ENCODE data around the gene CAAP1.
"Not testable (repeated sequence)": the region's sequence is repeated elsewhere in the genome, so short reads cannot be mapped to it uniquely, and the experiment has no call there.

The CAAP1 gene

GRCh38 chr9:26828391-26828955 is 64.1 kb downstream of the CAAP1 start:
- not testable (repeated sequence) for DNase-seq

GRCh38 chr9:26814799-26815198 is 77.8 kb downstream of the CAAP1 start:
- DNase-seq, result no peak

- no peak for DNase-seq
These were observed 79.4 kb downstream of the CAAP1 start for GRCh38 chr9:26813247-26813646.

- DNase-seq, result no peak
These were observed 80.4 kb downstream of the CAAP1 start for GRCh38 chr9:26812217-26812616.

DNA sequence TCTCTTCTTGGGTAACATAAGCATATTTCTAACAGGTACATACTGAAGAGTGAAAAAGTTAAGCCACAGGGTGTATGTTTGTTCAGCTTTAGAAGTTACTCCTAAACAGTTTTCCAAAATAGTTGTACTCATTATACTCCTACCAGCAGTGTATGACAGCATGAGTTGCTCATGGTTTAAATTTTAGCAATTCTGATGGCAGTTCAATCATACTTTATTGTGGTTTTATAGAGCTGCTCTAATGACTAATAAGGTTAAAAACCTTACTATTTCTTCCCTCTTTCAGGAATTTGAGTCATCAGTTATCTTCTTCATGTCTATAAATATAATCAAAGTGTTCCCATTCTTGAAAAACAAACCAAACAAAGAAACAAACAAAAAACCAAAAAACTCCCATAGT is 81.5 kb downstream of the CAAP1 start:
- DNase-seq, result no peak

DNA sequence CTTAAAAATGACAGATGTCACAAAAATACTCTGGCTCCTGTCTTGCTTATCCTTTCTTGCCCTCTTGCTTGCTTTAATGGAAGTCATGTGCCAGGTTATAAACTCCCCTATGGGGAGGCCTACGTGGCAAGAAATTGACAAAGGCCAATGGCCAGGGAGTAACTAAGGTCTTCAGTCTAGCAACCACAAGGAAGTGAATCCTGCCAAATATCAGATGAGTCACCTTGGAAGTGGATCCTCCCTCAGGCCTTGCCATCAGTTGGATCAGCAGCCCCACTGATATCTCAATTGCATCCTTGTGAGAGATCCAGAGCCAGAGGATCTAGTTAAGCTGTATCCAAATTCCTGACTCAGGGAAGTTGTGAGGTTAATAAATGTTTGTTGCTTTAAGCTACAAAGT is 82.8 kb downstream of the CAAP1 start:
- no peak for DNase-seq

- no peak for DNase-seq
These were observed 85.4 kb downstream of the CAAP1 start for GRCh38 chr9:26807161-26807560.

DNA sequence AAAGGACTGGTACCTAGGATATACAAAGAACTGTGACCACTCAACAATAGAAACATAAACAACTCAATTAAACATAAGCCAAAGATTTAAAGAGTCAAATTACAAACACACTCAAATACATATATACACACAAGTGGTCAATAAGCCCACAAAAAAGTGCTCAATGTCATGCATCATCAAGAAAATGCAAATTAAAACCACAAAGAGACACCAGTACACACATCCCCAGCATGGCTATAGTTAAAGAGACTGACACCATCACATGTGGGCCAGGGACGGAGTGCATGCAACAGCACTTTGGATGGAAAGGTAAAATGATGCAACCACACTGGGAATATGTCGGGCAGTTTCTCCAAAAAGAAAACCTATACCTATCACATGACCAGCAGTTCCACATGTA is 89.7 kb downstream of the CAAP1 start:
- DNase-seq, result no peak

DNA sequence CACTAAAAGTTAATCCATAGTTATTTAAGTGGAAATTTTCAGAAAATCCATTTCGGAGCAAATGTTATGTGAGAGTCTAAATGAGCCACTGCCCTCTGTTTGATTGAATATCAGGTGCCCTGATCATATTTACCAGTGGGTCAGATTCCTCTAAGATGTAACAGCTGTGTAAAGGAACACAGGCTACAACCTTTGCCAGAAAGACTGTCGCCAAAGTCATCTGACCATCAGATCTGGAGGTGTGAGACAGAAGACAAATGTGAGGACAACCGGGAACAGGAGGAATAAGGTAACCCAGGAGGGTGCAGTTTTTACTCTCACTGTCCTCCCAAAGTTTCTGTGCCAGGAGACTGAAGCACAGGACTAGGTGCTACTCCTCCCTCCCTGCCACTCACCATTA is 90.8 kb downstream of the CAAP1 start:
- DNase-seq, result no peak

- no peak for DNase-seq
These were observed 92.3 kb downstream of the CAAP1 start for GRCh38 chr9:26800322-26800721.

- no peak for DNase-seq
These were observed 101.3 kb downstream of the CAAP1 start for GRCh38 chr9:26791274-26791673.
